ENCODE data around the gene SLC7A9.
"Not testable (repeated sequence)": the region's sequence is repeated elsewhere in the genome, so short reads cannot be mapped to it uniquely, and the experiment has no call there.

The SLC7A9 gene

DNA sequence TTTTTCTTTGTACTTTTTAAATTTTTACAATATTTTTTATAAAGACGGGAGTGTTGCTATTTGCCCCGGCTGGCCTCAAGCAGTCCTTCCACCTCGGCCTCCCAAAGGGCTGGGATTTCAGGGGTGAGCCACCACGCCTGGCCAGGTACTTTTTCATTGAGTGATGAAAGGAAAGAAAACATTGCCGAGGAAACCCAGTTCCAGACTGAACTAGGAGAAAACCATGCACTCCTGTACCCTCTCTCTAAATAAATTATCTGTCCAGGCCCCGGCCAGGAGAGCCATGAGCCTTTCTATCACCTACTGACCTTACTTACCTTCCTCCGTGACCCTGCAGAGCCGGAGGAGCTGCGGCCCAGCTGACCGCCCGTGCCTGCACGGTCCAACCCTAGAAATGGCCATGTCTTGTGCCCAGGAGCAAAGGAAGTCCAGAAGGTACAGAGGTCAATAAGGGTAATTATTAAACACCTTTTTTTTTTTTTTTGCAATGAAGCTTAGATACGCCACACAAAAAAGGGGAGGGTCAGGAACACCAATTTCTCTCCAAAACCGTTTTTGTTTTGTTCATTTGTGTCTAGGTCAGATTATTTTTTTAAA, at the start of gene SLC7A9:
SLC7A9 (minus strand) TSS at position 399 of the 597 bp plus-strand sequence. CDS start 1,233 bp downstream, outside the sequence.
- no peak for DNase-seq

DNA sequence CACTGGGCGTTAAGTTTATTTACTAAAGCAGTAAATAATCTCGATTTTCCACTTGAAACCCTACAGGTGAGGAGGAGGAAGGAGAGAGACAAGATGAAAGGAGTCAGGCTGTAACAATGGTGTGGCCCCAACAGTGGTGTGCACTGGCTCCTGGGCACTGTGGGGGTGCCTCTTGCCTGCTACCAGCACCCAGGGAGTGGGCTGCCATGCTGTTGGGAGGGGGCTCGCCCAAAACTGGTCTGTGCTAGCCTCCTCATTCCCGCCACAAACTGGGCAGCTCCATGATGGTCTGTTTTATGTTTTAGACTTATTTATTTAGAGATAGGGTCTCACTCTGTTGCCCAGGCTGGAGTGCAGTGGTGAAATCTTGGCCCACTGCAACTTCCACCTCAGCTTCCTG, 49.8 kb upstream of the SLC7A9 start:
- DNase-seq = no peak

DNA sequence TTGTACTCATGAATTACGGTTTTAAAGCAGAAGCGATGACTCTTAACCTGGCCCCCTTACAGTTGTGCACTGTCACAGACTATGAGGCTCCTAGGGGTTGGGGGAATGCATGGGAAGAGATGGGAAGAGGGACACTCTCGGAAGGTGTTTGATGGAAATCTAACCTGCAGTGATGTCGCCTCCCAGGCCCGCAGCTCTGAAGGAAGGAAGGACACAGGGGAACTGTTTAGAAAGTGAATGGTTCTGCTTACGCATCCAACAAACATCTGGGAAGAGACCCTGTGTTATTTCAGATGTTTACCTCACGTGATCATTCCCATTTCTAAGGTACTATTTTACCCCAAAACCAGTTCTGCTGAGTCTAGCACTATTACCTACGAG, 48.0 kb upstream of the SLC7A9 start:
- DNase-seq = no peak

DNA sequence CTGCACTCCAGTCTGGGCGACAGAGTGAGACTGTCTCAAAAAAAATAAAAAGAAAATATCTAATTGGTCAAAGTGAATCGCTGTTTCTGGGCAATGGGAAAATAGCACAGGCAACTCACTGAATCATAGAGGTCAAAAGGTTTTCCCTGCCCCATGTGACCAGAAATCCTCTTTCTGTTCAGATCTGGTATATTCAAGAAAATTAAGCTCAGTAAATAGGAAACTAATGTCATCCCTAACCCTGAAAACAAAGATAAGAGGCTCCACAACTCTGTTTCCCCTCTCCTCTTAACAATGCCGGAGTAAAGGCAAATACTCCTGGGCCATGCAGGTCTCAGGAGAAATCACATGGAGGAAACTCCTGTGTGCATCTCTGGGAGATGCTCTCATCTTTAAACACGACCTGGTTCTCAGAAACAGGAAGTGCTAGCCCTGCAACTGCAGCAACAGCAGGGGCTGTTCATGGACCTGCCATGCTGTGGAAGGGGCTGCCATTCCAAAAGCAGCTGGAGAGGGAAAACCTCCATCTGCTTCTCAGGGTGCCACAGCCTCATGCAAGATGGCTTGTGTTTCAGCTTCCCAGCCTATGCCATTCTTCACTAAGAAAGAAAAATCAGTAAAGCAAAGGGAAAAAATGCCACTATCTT, 47.5 kb upstream of the SLC7A9 start:
- no peak for DNase-seq

DNA sequence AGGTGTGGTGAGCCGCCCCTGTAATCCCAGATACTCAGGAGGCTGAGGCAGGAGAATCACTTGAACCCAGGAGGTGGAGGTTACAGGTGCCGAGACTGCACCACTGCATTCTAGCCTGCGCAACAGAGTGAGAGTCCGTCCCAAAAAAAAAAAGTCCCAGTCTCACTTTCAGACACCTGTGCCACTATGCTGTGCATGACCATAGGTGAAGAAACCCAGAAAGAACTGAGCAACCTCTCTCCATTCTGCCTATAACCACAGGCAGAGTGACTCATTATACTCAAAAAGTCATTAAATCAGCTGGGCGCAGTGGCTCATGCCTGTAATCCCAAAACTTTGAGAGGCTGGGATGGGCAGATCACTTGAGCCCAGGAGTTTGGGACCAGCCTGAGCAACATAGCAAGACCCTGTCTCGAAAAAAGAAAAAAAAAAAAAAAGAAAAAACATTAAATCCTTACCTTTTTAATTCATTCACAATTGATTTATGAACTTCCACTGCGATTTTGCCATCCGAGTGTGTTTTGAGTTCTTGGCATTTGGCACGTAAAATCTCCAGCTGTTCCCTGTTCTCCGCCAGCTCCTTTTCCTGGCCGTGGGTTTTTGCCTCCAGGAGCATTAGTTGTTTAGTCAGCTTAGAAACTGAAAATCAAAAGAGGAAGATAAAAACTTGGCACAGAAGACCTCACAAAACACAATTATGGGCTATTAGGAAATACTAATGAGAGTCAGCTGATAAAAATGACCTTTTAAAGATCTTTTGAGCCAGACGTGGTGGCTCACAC, 45.5 kb upstream of the SLC7A9 start:
- no peak for DNase-seq

DNA sequence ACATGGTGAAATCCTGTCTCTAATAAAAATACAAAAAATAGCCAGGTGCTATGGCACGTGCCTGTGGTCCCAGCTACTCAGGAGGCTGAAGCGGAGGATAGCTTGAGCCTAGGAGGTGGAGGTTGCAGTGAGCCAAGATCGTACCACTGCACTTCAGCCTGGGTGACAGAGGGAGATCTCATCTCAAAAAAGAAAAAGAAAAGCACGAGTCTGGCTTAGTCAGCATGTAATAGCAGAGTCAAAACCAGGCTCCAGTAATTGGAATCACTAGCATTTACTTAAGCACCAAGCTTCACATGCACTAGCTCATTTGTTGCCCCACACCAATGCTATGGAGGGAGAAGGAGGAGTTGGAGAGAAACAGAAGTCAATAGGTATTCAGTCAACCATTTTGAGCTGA, 41.9 kb upstream of the SLC7A9 start:
- no peak for DNase-seq

DNA sequence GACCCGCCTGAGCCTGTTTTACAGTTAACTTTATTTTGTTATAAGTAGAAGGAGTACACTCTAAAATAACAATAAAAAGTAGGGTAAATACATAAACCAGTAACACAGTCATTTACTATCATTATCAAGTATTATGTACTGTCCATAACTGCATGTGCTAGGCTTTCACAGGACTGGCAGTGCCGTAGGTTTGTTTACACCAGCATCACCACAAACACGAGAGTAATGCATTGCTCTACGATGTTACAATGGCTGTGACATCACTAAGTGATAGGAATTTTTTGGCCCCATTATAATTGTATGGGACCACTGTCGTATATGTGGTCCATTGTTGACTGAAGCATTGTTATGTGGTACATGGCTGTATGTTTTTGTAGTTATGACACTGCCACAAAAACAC, 41.3 kb upstream of the SLC7A9 start:
- DNase-seq = no peak

DNA sequence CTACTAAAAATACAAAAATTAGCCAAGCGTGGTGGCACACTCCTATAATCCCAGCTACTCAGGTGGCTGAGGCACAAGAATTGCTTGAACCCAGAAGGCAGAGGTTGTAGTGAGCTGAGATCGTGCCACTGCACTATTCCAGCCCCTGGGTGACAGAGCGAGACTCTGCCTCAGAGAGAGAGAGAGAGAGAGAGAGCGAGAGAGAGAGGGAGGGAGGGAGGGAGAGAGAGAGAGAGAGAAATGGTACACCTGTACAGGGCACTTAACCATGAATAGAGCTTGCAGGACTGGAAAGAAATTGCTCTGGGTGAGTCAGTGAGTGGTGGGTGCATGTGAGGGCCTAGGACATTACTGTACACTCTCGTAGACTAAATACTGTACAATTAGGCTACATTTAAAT, 40.5 kb upstream of the SLC7A9 start:
- DNase-seq = no peak

DNA sequence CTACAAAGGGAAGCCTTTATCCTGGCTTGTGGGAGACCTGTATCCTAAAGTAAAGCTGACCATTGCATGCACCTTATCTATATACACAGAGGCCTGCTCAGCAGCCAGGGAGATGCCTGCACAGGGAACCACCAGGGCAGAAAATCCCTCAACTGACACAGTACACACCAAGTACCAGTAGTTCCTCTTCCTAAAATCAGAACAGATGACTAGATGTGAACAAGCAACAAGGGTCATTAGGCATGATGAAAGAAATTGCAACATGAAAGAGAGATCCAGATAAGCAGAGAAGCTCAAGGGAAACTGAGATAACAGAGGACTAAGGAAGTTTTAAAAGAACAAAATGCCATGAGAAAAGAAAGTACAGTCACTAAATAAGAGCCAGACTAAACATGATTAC, 39.7 kb upstream of the SLC7A9 start:
- no peak for DNase-seq

DNA sequence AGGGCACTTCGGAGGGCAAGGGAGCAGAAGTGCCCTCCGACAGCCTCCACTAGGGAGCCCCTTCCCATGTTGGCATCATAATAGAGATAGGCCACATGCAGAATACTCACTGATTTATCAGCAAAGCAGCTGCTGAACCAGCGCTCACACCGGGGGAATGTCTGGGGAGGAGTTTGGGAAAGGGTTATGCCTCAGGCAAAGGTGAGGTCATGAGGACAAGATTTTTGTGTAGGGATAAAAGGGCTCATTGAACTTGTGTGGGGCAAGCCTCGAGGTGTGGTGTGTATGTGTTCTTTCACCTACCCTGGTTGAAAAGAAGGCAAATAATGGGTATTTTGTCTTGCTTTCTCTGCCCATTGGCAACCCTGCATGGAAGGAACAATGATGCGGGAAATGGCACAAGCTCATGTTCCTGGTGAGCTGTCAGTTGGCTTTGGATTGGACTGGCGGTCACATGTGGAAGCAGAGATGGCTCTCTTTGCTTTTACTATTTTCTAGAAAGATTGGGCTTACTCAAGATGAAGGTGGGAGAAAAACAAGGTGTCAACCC, 39.1 kb upstream of the SLC7A9 start:
- DNase-seq = no peak

DNA sequence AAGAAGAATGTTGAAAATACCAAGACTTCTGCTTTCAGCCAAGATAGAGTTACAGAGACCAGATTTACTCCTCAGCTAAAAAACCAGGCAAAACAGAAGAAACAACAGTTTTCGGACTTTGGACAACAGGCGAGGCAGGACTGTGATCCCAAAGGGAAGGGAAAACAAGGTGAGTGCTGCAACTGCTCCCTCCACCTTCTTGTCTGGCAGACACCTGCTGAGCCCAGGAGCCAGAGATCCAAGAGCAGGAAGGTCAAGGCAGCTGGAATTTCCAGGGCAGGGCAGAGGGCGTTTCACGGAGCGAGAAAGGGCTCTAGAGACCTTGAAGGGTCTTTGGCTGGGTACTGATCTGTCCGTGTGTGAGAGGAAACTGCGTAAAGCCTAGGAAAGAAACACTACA, 32.9 kb upstream of the SLC7A9 start:
- no peak for DNase-seq

DNA sequence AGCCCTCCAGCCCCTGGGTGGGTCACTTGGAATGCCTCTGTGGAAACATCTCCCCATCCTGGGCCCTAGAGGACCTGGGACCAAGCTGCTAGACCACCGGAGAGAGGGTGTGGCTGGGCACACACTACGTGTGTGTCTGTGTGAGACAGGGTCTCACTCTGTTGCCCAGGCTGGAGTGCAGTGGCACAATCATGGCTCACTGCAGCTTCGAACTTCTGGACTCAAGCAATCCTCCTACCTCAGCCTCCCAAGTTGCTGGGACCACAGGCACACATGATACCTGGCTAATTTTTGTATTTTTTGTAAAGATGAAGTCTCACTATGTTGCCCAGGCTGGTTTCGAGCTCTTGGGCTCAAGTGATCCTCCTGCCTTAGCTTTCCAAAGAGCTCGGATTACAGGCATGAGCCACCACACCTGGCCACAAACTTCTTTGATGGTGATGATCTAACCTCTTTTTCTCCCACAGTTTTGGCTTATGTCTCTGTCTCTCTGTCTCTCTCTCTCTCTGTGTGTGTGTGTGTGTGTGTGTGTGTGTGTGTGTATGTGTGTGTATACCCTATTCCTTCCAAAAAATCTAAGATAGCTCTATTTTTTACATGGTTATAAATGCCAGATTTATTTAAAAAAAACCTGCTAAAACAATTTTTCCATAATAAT, 32.1 kb upstream of the SLC7A9 start:
- no peak for DNase-seq

DNA sequence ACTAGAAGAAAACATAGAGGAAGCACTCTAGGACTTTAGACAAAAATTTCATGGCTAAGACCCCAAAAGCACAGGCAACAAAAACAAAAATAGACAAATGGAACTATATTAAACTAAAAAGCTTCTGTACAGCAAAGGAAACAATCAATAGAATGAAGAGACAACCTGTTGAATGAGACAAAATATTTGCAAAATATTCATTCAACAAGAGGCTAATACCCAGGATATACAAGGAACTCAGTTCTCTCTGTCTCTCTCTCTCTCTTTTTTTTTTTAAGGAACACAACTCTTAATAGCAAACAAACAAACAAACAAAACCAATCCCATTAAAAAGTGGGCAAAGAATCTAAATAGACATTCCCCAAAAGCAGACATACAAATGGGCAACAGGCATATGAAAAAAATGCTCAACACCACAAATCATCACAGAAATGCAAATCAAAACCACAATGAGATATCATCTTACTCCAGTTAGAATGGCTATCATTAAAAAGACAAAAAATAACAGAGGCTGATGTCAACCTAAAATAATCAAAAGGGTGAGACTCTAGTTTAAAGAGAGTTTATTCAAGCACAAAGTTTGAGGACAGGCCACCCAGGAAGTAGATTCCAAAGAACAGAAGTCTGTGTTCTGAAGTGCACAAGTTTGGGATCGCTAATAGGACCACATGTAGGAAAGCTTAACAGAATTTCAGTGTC, 27.1 kb upstream of the SLC7A9 start:
- no peak for DNase-seq

DNA sequence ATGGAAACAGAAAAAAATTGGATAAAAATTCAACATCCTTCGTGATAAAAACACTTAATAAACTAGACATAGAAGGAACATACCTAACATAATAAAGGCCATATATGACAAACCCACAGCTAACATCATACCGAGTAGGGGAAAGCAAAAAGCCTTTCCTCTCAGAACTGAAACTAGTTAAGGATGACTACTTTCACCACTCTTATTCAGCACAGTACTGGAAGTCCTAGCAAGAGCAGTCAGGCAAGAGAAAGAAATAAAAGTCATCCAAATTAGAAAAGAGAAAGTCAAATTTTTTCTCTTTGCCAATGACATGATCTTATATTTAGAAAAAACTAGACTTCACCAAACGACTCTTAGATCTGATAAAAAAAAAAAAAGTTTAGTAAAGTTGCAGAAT, 25.8 kb upstream of the SLC7A9 start:
- DNase-seq = no peak

DNA sequence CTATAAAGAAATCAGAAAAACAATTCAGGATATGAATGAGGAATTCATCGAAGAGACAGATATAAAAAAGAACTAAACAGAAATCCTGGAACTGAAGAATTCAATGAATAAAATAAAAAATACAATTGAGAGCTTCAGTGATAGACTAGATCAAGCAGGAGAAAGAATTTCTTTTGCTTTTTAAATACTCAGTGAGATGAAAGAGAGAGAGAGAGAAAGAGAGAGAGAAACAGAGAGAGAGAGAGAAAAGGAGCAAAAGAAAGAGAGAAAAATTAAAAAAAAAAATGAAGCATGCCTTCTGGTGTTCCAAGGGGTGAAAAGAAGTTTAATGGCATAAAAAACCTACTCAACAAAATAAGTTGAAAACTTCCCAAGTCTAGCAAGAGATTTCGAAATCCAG, 22.0 kb upstream of the SLC7A9 start:
- no peak for DNase-seq

DNA sequence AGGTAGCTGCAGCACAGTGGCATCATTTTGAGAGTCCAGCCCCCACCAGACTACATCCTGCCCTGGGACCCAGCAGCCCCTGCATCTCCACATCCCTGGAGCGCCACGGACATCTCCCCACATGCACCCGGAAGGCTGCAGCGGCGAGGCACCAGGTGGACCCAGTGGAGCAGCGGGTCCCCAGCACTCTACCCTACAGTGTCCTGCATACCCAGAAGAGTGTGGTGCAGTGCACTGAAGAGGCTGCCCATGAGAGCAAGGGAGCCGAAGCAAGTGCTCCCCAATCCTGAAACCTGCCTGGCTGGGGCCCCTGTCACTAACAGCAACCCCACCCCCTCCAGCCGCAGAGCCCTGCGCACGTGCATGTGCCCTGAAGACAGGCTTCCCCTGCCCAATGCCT, 21.3 kb upstream of the SLC7A9 start:
- DNase-seq = no peak

DNA sequence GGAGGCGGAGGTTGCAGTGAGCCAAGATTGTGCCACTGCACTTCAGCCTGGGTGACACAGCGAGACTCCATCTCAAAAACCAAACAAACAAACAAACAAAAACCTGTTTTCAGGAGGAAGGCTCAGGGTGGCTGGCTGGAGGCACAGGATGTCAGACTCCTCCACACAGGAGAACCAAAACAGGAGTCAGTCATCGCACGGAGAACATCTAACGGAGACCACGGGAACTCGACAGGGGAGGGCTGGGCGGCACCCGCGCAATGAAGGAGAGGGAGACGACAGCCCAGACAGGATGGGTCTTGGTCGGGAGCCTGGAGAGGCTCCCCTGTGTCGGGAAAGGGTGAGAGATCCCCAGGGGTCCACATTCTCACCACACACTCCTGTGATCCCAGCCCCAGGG, 20.8 kb upstream of the SLC7A9 start:
- DNase-seq = no peak

DNA sequence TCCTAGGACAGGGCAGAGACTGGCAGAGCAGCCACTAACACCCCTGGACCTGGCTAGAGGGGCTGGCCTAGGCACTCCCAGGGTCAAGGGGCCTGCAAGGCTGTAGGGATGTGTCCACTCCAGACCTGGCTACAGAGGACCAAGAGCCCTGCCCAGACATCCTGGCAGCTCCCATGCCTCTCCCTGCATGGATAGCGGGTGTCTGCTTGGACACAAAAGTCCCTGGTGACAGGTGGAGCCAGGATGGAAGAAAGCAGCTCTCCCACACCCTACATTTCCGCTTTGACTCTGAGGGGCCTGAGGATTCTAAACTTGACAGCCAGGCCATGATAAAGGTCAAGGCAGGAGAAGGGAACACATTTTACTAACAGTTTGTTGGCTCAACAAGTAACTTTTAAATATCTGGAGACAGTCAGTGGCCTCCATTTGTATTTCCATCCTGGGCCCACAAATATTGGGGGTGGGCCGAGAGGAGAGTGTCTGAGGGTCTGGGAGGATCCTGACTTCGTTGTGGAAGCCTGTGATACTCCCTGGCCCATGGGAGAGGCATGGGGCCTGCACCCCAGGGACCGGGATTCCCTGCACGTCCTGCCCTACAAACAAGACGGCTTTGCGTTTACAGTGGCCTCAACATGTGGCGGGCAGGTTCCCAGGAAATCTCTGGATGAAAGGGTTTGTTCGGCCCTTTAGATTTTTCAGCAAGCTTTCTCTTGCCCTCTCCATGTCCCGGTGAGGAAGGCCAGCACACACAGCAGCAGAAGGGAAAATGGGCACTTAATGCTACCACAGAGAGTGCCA, 19.8 kb upstream of the SLC7A9 start:
- no peak for DNase-seq

DNA sequence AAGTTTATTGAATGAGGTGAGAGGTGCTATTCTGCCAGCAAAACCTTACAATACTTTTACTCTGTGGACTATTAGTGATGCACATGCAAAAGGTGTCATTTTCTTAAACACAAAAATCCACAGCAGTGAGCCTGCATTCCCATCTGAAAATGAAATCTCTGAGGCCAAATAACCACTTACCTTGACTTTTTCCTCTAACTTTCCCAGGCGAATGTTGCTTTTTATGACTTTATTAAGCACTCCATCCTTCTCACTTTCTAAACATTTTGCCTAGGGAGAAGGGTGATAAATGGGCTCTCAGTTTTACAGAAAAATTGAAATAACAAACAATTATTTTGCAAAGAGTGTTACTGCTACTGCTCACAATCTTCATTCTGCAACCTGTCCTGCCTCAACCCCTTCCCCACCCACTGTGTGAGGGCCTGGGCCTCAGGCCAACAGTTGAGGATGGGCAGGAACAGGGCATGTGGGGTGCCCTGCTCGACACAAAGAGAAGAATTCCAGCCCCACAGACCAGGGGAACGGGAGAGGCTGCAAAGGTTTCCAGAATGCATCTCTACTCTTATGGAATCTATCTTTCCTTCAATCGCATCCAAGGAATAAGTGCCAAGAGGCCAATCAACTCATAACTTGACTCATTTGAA, 18.1 kb upstream of the SLC7A9 start:
- DNase-seq = no peak

DNA sequence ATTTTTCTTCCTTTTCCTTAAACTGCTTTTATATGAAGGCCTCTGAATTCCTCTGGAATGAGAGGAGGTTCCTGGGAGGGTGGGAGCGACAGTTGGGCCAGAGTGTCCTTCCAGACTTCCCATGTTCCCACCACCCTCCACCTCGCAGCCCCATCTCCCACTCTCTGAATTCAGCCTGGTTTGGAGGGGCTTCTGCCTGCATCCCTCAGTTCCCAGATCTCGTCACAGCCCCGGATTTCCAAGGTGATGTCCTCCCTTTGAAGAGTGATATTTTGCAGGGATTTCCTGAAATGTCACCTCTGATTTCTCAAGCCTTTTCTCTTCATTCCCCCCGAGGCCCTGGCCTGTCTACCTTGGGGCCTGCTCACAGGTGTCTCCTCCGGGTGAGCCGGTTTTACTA, 16.7 kb upstream of the SLC7A9 start:
- no peak for DNase-seq

DNA sequence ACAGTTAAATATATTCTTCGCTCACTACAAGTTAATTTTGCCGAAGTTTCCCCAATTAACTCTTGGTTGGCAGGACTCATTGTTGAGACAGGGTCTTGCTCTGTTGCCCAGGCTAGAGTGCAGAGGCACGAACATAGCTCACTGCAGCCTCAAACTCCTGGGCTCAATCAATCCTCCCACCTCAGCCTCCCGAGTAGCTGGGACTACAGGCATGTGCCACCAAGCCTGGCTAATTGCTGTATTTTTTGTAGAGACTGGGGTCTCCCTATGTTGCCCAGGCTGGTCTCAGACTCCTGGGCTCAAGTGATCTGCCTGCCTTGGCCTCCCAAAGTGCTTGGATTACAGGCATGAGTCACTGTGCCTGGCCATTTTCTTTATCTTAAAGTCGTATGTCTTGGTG, 15.7 kb upstream of the SLC7A9 start:
- not testable (repeated sequence) for DNase-seq

DNA sequence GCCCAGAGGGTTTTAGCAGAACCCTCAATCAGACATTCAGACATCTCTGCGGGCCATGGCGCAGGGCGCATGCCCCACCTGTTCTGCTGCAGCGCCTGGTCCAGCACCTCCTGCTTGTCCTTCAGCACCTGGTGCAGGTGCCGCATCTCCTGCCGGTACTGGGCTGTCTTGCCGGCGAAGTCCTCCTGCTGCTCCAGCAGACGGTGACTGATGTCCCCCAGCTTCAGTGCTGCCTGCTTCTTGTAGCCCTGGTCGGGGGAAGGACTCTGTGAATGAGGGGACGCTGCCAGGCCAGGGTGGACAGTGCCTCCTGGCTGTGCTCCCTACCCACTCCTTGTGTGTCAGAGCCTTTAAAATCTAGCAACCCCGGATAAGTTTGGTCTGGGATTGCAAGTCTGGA, 12.2 kb upstream of the SLC7A9 start:
- no peak for DNase-seq
